Vagina (tissue), 2 donors: ENCODE results near the gene SLC44A1. TPM values are rescaled to one million over a fixed set of nuclear protein-coding genes. Genes with fewer than 3 reads are reported as not detected.
"Not testable (repeated sequence)": the region's sequence is repeated elsewhere in the genome, so short reads cannot be mapped to it uniquely, and the experiment has no call there.

Source experiments
- DNase-seq, 2 donors: peaks; one replicate each; pipeline ENCODE4 v3.0.0-alpha.2; 2017; ENCODE audit errors: extremely low spot score in 2 of 2
- H3K27ac ChIP-seq: fragments of 200-600 bp; sonication (generic); one replicate; pipeline ENCODE4 v1.5.1; 2019
- H3K27me3 ChIP-seq: fragments of 200-600 bp; sonication (generic); one replicate; pipeline ENCODE4 v1.5.1; 2019
- H3K36me3 ChIP-seq, 2 donors: fragments of 200-600 bp; sonication (generic); one replicate each; pipeline ENCODE4 v1.5.1; 2017 to 2019
- H3K4me1 ChIP-seq: fragments of 200-600 bp; sonication (generic); one replicate; pipeline ENCODE4 v1.5.1; 2019
- H3K4me3 ChIP-seq, 2 donors: fragments of 200-600 bp; sonication (generic); 1 replicate in 1 of 2; 2 replicates in 1 of 2; pipeline ENCODE4 v1.5.1; 2016 to 2019
- H3K9me3 ChIP-seq: fragments of 200-600 bp; sonication (generic); one replicate; pipeline ENCODE4 v1.5.1; 2019
- CTCF ChIP-seq, 3 experiments: fragments of 450-650 bp in 2 of 3; fragments of 200-600 bp in 1 of 3; sonication (generic) in 1 of 3; IDR thresholded peaks; one replicate each; pipeline ENCODE4 v1.5.1; 2017 to 2019; ENCODE audit warnings: antibody characterized with exemption in 3 of 3, mild to moderate bottlenecking in 2 of 3, moderate library complexity in 2 of 3
- POLR2A ChIP-seq, 2 donors: fragments of 450-650 bp; IDR thresholded peaks; one replicate each; pipeline ENCODE4 v1.6.1; 2017; ENCODE audit warnings: antibody characterized with exemption in 2 of 2, mild to moderate bottlenecking in 2 of 2, moderate library complexity in 2 of 2
- POLR2AphosphoS5 ChIP-seq, 2 donors: sonication (generic); formaldehyde crosslinking; IDR thresholded peaks; one replicate each; pipeline ENCODE4 v1.9.0; 2017; ENCODE audit warnings: antibody characterized with exemption in 2 of 2, mild to moderate bottlenecking in 2 of 2, low read depth in 1 of 2; ENCODE audit not compliant: insufficient read depth in 1 of 2
- intact Hi-C: fragments of 100-400 bp; cut with DNase I; formaldehyde crosslinking; loops from one replicate; pipeline ENCODE4 v1.15.1; 2023
- total RNA-seq: library from RNA; depleted of rRNA; stranded (reverse); fragments of >200 nt; gene quantifications from one replicate; pipeline ENCODE4 v1.2.3, GENCODE V29; 2016

The SLC44A1 gene
- total RNA-seq, 1 donor from 2014 or later, result 67.3 TPM

- peaks cover 35% of the 10 kb centered on the region for H3K4me1 ChIP-seq
- no peak for TF ChIP-seq POLR2AphosphoS5 (IDR thresholded peaks at IDR 0.05; ENCODE audit: insufficient read depth in 1 of 2, low read depth in 1 of 2)
- TF ChIP-seq POLR2A (IDR thresholded peaks at IDR 0.05), result no peak
- no peak for TF ChIP-seq CTCF (IDR thresholded peaks at IDR 0.05)
- H3K9me3 ChIP-seq, result no peaks in the 10 kb centered on the region
- H3K4me3 ChIP-seq, result no peak overlapping the region
- no peak for DNase-seq
- intact Hi-C loops, result no loop called here
- H3K36me3 ChIP-seq, result no peaks in the 10 kb centered on the region
- no peaks in the 10 kb centered on the region for H3K27me3 ChIP-seq
- no peak overlapping the region for H3K27ac ChIP-seq
These were observed 7.4 kb downstream of the SLC44A1 start for GRCh38 chr9:105251733-105252404.

GRCh38 chr9:105252405-105252756 is 7.9 kb downstream of the SLC44A1 start:
- no peak overlapping the region for H3K27ac ChIP-seq

GRCh38 chr9:105254226-105254625 is 9.8 kb downstream of the SLC44A1 start:
- no peak overlapping the region for H3K4me3 ChIP-seq
- H3K36me3 ChIP-seq, result no peaks in the 10 kb centered on the region
- peak in 1 of 2 donors; percentile 16 for TF ChIP-seq POLR2AphosphoS5 (IDR thresholded peaks at IDR 0.05; ENCODE audit: insufficient read depth in 1 of 2, low read depth in 1 of 2)
- TF ChIP-seq CTCF (IDR thresholded peaks at IDR 0.05), result no peak
- peak overlapping the region; percentile 19 for H3K27ac ChIP-seq
- H3K27me3 ChIP-seq, result no peaks in the 10 kb centered on the region
- peaks cover 40% of the 10 kb centered on the region for H3K4me1 ChIP-seq
- DNase-seq, result no peak
- intact Hi-C loops, result no loop called here
- H3K9me3 ChIP-seq, result no peaks in the 10 kb centered on the region

More at GRCh38 chr9:105252405-105252756, 7.9 kb downstream of the SLC44A1 start:
- intact Hi-C loops, result no loop called here
- H3K4me3 ChIP-seq, result no peak overlapping the region
- H3K27me3 ChIP-seq, result no peaks in the 10 kb centered on the region
- no peaks in the 10 kb centered on the region for H3K9me3 ChIP-seq
- TF ChIP-seq POLR2AphosphoS5 (IDR thresholded peaks at IDR 0.05; ENCODE audit: insufficient read depth in 1 of 2, low read depth in 1 of 2), result no peak
- no peak for TF ChIP-seq CTCF (IDR thresholded peaks at IDR 0.05)
- no peak for TF ChIP-seq POLR2A (IDR thresholded peaks at IDR 0.05)
- no peaks in the 10 kb centered on the region for H3K36me3 ChIP-seq
- peaks cover 35% of the 10 kb centered on the region for H3K4me1 ChIP-seq
- DNase-seq, result no peak

GRCh38 chr9:105255421-105255820 is 11.0 kb downstream of the SLC44A1 start:
- no peak for DNase-seq
- Histone ChIP-seq H3K27me3 (no peaks in the 10 kb centered on the region), H3K9me3 (no peaks in the 10 kb centered on the region), H3K27ac (no peak overlapping the region), H3K4me3 (no peak overlapping the region), H3K36me3 (no peaks in the 10 kb centered on the region), H3K4me1 (peaks cover 52% of the 10 kb centered on the region)
- intact Hi-C loops, result loop anchor here (5.0 kb wide), 1 partner anchor 48 kb away; no protein-coding TSS in a partner anchor
- TF ChIP-seq POLR2A (IDR thresholded peaks at IDR 0.05), result no peak
- TF ChIP-seq POLR2AphosphoS5 (IDR thresholded peaks at IDR 0.05; ENCODE audit: insufficient read depth in 1 of 2, low read depth in 1 of 2), result no peak
- no peak for TF ChIP-seq CTCF (IDR thresholded peaks at IDR 0.05)

GRCh38 chr9:105256569-105256968 is 12.1 kb downstream of the SLC44A1 start:
- intact Hi-C loops, result loop anchor here (5.0 kb wide), 1 partner anchor 49 kb away; no protein-coding TSS in a partner anchor
- not testable (repeated sequence) for H3K9me3 ChIP-seq, H3K4me3 ChIP-seq, H3K27ac ChIP-seq, H3K36me3 ChIP-seq, H3K27me3 ChIP-seq, DNase-seq
- peaks cover 51% of the 10 kb centered on the region for H3K4me1 ChIP-seq
